HCT116 (cell line): Measurements from ENCODE around the gene CDH24. TPM values are rescaled to one million over a fixed set of nuclear protein-coding genes. Genes with fewer than 3 reads are reported as not detected.

Experiments
- ATAC-seq: fragments of 200-7000 bp; cut with Tn5 transposase; 2 replicates; pipeline ENCODE4 v1.9.1; 2020; ENCODE audit warnings: mild to moderate bottlenecking, moderate library complexity
- BruUV-seq: library from RNA; stranded (reverse); fragments of 400-500 nt; replicated peaks from 2 replicates; lab custom pipeline; 2021; lab: Mats Ljungman, UMichigan
- CTCF ChIA-PET: fragments of 300-600 bp; sonication (Branson Sonifier 250); formaldehyde crosslinking; loops from one replicate; lab custom pipeline; 2021; ENCODE audit warnings: antibody characterized with exemption; lab: Charles Lee
- POLR2A ChIA-PET: fragments of 300-600, 350-600 bp; sonication (Branson Sonifier 250); formaldehyde crosslinking; loops from one replicate; lab custom pipeline; 2021; ENCODE audit warnings: antibody characterized with exemption; lab: Charles Lee
- RAD21 ChIA-PET, 2 experiments: fragments of 300-600 bp; sonication (Branson Sonifier 250); formaldehyde crosslinking; loops; one replicate each; lab custom pipeline; 2023; ENCODE audit warnings: low total read pairs in 2 of 2; ENCODE audit not compliant: uncharacterized antibody in 2 of 2, unreplicated experiment in 2 of 2, low non-redundant PET in 1 of 2; lab: Charles Lee
- DNase-seq: peaks from one replicate; pipeline ENCODE4 v3.0.0-alpha.2; 2010; ENCODE audit warnings: low read depth, low spot score
- H2AFZ ChIP-seq: fragments of 200-600 bp; shearing (Covaris generic), sonication (generic); 2 replicates; pipeline ENCODE4 v1.6.1; 2017; ENCODE audit warnings: low read depth, mixed run types, mixed read lengths, antibody characterized with exemption, low read length; ENCODE audit not compliant: poor library complexity, severe bottlenecking
- H3K27ac ChIP-seq: 2 replicates; pipeline ENCODE4 v1.5.1; 2012; ENCODE audit warnings: low read depth, low read length
- H3K27me3 ChIP-seq: fragments of 200-600 bp; sonication (generic); 2 replicates; pipeline ENCODE4 v1.6.1; 2016; ENCODE audit warnings: mixed run types, low read length, mixed read lengths; ENCODE audit not compliant: insufficient read depth
- H3K36me3 ChIP-seq, 2 experiments: fragments of 200-500 bp in 1 of 2; fragments of 200-600 bp in 1 of 2; sonication (Bioruptor generic) in 1 of 2; sonication (generic) in 1 of 2; 2 replicates each; pipeline versions ENCODE4 v1.5.1 to v1.6.1; 2014 to 2016; ENCODE audit warnings: low read length in 2 of 2, inconsistent platforms in 1 of 2, mixed read lengths in 1 of 2, mixed run types in 1 of 2; ENCODE audit not compliant: insufficient read depth in 2 of 2, control insufficient read depth in 1 of 2
- H3K4me1 ChIP-seq, 2 experiments: fragments of 200-600 bp in 1 of 2; sonication (generic) in 1 of 2; 2 replicates each; pipeline versions ENCODE4 v1.5.1 to v1.6.1; 2012 to 2017; ENCODE audit warnings: low read length in 2 of 2, inconsistent platforms in 1 of 2, mild to moderate bottlenecking in 1 of 2, mixed read lengths in 1 of 2, mixed run types in 1 of 2, moderate library complexity in 1 of 2; ENCODE audit not compliant: insufficient read depth in 2 of 2, control insufficient read depth in 1 of 2
- H3K4me2 ChIP-seq: fragments of 200-600 bp; sonication (generic); 2 replicates; pipeline ENCODE4 v1.6.1; 2017; ENCODE audit warnings: mixed run types, low read length, mixed read lengths
- H3K4me3 ChIP-seq, 2 experiments: fragments of 200-600 bp in 1 of 2; sonication (generic) in 1 of 2; replicated peaks in 1 of 2; 2 replicates each; pipeline ENCODE4 v1.5.1; 2011 to 2016; ENCODE audit warnings: low read length in 2 of 2, control low read depth in 1 of 2, low read depth in 1 of 2, mild to moderate bottlenecking in 1 of 2, mixed read lengths in 1 of 2, mixed run types in 1 of 2
- H3K79me2 ChIP-seq: fragments of 200-600 bp; sonication (generic); 2 replicates; pipeline ENCODE4 v1.6.1; 2017; ENCODE audit warnings: mild to moderate bottlenecking, mixed run types, low read length, moderate library complexity, mixed read lengths; ENCODE audit not compliant: insufficient read depth
- H3K9ac ChIP-seq: fragments of 200-600 bp; sonication (generic); 2 replicates; pipeline ENCODE4 v1.6.1; 2016; ENCODE audit warnings: low read length, mixed read lengths
- H3K9me2 ChIP-seq: fragments of 200-600 bp; sonication (generic), shearing (Covaris generic); 2 replicates; pipeline ENCODE4 v1.6.1; 2017; ENCODE audit warnings: mixed run types, mild to moderate bottlenecking, moderate library complexity; ENCODE audit not compliant: insufficient read depth
- H3K9me3 ChIP-seq, 2 experiments: fragments of 200-500 bp in 1 of 2; fragments of 200-600 bp in 1 of 2; sonication (Bioruptor generic) in 1 of 2; sonication (generic) in 1 of 2; 2 replicates each; pipeline ENCODE4 v1.6.1; 2014 to 2017; ENCODE audit warnings: low read length in 2 of 2, mixed read lengths in 2 of 2, inconsistent platforms in 1 of 2, low read depth in 1 of 2, mild to moderate bottlenecking in 1 of 2, mixed run types in 1 of 2, moderate library complexity in 1 of 2; ENCODE audit not compliant: control insufficient read depth in 1 of 2, insufficient read depth in 1 of 2
- H4K20me1 ChIP-seq: fragments of 200-600 bp; sonication (generic), shearing (Covaris generic); 2 replicates; pipeline ENCODE4 v1.6.1; 2017; ENCODE audit warnings: mixed run types, mild to moderate bottlenecking, moderate library complexity; ENCODE audit not compliant: insufficient read depth
- CBX3 ChIP-seq: IDR thresholded peaks from 2 replicates; pipeline ENCODE4 v1.6.1; 2012; ENCODE audit warnings: low read depth
- CEBPB ChIP-seq: IDR thresholded peaks from 2 replicates; pipeline ENCODE4 v1.6.1; 2012; ENCODE audit warnings: low read depth
- EGR1 ChIP-seq: IDR thresholded peaks from 2 replicates; pipeline ENCODE4 v1.6.1; 2012; ENCODE audit warnings: low read depth
- EZH2phosphoT487 ChIP-seq: fragments of 200-600 bp; IDR thresholded peaks from 2 replicates; pipeline ENCODE4 v1.6.1; 2018; ENCODE audit warnings: antibody characterized with exemption, borderline replicate concordance
- FOSL1 ChIP-seq: IDR thresholded peaks from 2 replicates; pipeline ENCODE4 v1.6.1; 2012; ENCODE audit warnings: low read depth
- SP1 ChIP-seq: IDR thresholded peaks from 2 replicates; pipeline ENCODE4 v1.6.1; 2012; ENCODE audit warnings: low read depth
- TCF7L2 ChIP-seq: IDR thresholded peaks from 2 replicates; pipeline ENCODE4 v1.7.0; 2011; ENCODE audit warnings: borderline replicate concordance, inconsistent platforms; ENCODE audit not compliant: insufficient read depth, insufficient read length; ENCODE audit errors: extremely low read depth
- intact Hi-C: fragments of 100-400 bp; cut with micrococcal nuclease; formaldehyde crosslinking; loops from 2 replicates; pipeline ENCODE4 v1.10.0; 2022
- total RNA-seq: library from RNA; stranded (reverse); gene quantifications from one replicate; pipeline ENCODE4 v1.2.1, GENCODE V29; 2021; ENCODE audit not compliant: unreplicated experiment
- TF ChIP-seq, protein P1 (sequence below): IDR thresholded peaks from 2 replicates; pipeline ENCODE4 v1.6.1; 2012; ENCODE audit warnings: low read depth

Gene CDH24
- total RNA-seq, 1 experiment from 2014 or later = 19.3 TPM

DNA sequence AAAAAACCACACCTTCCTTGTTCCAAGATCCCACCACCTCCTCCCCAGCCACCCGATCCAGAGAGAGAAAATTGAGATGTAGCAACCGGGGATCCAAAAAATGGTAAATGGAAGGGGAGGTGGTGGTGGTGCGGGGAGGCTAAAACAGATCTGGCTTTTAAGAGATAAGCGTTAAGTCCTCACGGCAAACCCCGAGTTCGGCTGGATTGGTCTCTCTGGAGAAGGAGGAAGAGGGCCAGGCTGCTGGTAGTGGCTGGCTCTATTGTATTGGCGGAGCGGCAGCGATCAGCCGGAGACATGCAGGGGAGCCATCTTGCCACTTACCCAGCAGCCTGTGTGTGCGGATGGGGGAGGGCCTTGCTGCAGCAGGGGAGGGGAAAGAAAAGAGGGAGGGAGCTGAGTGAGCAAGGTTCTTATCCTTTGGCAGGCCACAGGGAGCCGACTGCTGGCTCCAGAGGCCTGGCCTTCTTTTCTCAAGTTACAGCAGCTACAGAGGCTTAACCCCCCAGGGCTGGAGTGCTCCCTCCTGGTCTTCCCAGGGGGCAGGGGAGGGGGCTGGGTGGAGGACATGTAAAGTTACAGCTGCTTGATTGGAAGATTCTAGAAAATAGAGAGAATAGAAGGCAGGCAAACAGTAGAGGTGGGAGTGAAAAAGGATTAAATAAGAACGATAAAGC, 14.1 kb upstream of the CDH24 start (continued):
- TF ChIP-seq, protein P1, sequence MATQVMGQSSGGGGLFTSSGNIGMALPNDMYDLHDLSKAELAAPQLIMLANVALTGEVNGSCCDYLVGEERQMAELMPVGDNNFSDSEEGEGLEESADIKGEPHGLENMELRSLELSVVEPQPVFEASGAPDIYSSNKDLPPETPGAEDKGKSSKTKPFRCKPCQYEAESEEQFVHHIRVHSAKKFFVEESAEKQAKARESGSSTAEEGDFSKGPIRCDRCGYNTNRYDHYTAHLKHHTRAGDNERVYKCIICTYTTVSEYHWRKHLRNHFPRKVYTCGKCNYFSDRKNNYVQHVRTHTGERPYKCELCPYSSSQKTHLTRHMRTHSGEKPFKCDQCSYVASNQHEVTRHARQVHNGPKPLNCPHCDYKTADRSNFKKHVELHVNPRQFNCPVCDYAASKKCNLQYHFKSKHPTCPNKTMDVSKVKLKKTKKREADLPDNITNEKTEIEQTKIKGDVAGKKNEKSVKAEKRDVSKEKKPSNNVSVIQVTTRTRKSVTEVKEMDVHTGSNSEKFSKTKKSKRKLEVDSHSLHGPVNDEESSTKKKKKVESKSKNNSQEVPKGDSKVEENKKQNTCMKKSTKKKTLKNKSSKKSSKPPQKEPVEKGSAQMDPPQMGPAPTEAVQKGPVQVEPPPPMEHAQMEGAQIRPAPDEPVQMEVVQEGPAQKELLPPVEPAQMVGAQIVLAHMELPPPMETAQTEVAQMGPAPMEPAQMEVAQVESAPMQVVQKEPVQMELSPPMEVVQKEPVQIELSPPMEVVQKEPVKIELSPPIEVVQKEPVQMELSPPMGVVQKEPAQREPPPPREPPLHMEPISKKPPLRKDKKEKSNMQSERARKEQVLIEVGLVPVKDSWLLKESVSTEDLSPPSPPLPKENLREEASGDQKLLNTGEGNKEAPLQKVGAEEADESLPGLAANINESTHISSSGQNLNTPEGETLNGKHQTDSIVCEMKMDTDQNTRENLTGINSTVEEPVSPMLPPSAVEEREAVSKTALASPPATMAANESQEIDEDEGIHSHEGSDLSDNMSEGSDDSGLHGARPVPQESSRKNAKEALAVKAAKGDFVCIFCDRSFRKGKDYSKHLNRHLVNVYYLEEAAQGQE = no peak
- TF ChIP-seq EZH2phosphoT487 (no peak), CBX3 (peak; percentile 28; the same call in 1 of the 2 replicates), FOSL1 (no peak)
- TF ChIP-seq, all 23 proteins: peak for 7

DNA sequence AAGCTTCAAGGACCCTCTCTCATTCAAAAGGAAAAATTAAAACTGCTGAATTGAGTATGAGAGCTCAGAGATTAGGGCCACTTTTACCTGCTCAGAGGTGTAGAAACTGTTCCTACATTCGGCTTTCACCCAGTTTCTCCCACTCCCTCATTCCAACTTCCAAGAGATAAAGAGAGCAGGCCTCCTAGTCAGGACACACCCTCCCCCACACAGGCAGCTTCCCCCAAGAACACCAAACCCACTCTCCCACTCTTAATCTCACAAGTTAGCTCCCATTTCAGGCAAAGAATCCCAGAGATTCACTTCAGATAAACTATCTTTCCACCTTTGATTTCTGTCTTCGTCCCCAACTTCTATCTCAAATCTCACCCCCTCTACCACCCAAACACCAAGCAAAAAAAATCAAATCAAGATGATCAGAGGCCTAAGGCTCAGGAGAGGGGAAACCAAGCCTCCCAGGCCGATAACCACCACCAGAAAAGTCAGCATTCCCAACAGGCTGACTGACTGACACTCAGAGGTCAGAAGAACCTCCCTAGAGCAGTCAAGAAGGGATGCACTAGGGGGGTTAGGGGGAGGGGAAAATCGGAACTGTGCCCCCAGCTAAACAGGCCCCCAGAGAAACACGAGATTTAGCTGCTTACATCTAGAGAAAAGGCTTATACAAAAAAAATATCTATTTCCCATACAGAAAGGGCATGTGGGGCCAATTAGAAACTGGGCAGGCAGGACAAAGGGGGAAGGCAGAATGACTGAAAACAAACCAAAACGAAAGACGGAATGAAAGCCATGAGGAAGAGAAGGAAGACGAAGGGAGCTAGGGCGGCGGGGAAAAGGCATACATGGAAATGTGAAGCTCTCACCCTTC, 13.2 kb upstream of the CDH24 start:
- Histone ChIP-seq H3K27ac (peak overlapping the region; percentile 65), H3K4me3 (peak overlapping the region; percentile 94 to 97), H3K27me3 (no peaks in the 10 kb centered on the region), H3K4me2 (peak overlapping the region; percentile 93), H3K9me2 (no peaks in the 10 kb centered on the region), H3K36me3 (peaks cover 40 to 53% of the 10 kb centered on the region in 2 experiments), H2AFZ (no peak overlapping the region), H3K9ac (peak overlapping the region; percentile 95), H3K4me1 (peaks cover 29 to 37% of the 10 kb centered on the region in 2 experiments), H4K20me1 (no peaks in the 10 kb centered on the region), H3K79me2 (peaks cover 70% of the 10 kb centered on the region), H3K9me3 (no peaks in the 10 kb centered on the region)
- intact Hi-C loops = no loop called here
- CTCF ChIA-PET = interaction anchor here (0.8 to 2.6 kb wide), 5 partner anchors 10 to 85 kb away, joined by 4 to 14 read pairs (median 12); partner anchors contain the start of genes ACIN1, C14orf119 and CDH24
- RAD21 ChIA-PET = no interaction called here
- no peak for ATAC-seq
- TF ChIP-seq CEBPB (no peak), CBX3 (no peak), SP1 (no peak), EGR1 (no peak), TCF7L2 (no peak)
- no peak for DNase-seq
- POLR2A ChIA-PET = interaction anchor here (0.7 to 5.4 kb wide), 4 partner anchors 8 to 25 kb away, joined by 3 to 35 read pairs (median 6); partner anchors contain the start of genes ACIN1, C14orf119 and CDH24
- no TSS peak for BruUV-seq
